ENCODE data around the gene DNAH11.

DNAH11 gene

DNA sequence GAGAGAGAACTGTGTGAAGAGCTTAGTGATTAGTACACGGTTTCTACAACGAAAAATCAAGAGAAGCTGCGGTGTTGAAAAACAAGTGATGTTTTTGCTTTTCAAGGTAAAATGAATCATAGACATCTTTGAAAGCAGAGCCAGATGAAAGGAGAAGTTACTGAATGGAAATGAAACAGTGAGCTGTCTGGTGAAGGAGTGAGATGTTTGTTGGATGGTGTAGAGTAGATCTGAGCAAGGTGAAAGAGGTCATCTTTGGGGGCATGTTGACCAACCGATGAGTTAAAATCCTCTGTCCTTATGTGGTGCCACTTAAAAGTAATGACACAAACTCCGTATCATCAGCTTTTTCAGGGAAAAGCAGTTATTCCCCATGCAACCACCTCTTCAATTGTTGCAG lies 225.4 kb downstream of the DNAH11 start:
- Histone ChIP-seq H3K9me3 (ENCODE audit: control insufficient read depth, low read length) (no peaks in the 10 kb centered on the region), H3K27me3 (ENCODE audit: control insufficient read depth, insufficient read depth, low read length) (no peaks in the 10 kb centered on the region), H3K9ac (ENCODE audit: low read length) (no peak overlapping the region), H3K36me3 (ENCODE audit: control insufficient read depth, insufficient read depth, low read length) (no peaks in the 10 kb centered on the region), H3K4me1 (ENCODE audit: control insufficient read depth, insufficient read depth, low read length) (no peaks in the 10 kb centered on the region), H3K4me3 (ENCODE audit: low read length) (no peak overlapping the region)

DNA sequence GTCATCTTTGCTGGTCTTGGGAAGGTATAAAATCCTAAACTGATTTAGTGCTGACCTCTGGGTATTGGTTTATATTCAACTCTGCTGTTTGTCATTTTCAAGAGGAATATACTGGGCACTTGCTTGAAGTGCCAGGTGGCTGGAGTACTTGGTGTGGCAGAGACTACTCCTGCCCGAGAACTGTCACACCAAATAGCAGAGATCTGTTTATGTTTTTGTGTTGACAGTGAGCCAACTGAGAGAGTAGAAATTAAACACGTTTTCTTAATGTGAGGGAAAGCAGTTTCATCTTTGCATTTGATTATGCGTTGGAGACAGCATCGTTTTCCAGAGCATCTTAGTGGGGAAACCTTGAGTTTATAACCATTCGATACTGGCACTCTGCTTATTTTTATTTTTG lies 228.4 kb downstream of the DNAH11 start:
- Histone ChIP-seq H3K4me3 (ENCODE audit: low read length) (no peak overlapping the region), H3K9ac (ENCODE audit: low read length) (no peak overlapping the region), H3K9me3 (ENCODE audit: control insufficient read depth, low read length) (no peaks in the 10 kb centered on the region), H3K4me1 (ENCODE audit: control insufficient read depth, insufficient read depth, low read length) (no peaks in the 10 kb centered on the region), H3K27me3 (ENCODE audit: control insufficient read depth, insufficient read depth, low read length) (no peaks in the 10 kb centered on the region), H3K36me3 (ENCODE audit: control insufficient read depth, insufficient read depth, low read length) (no peaks in the 10 kb centered on the region)

DNA sequence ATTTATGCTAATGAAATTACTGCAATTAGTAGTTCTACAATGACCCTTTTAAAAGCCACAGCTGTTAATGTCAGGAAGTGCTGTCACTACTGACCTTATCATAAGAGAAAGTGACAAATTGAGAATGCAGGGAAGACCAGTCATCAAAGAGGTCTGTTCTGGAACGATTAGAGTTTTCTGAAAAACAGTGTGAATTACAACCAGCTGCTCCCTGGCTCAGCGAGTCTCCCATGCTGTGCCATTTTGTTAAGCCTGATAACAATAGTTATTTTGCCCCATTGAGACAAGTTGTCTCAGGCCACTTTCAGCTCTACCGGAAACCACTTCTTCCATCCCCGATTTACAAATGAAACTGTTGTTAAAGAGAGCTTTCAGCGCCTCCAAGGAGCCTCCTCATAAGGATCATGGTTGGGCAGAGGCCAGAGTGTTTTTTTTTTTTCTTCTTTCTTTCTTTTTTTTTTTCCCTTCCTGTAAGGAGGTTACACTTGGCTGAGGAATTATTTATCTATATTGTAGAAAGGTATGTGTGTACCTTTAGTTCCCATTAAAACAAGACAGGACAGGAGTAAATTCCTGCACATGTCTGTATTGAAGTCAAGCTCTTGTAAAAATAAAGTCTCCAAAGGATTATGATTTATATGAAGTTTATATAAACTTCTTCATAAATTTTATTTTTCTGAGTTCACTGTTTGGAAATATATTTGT lies 229.2 kb downstream of the DNAH11 start:
- no peaks in the 10 kb centered on the region for H3K4me1 ChIP-seq (ENCODE audit: control insufficient read depth, insufficient read depth, low read length)
- no peaks in the 10 kb centered on the region for H3K27me3 ChIP-seq (ENCODE audit: control insufficient read depth, insufficient read depth, low read length)
- no peak overlapping the region for H3K4me3 ChIP-seq (ENCODE audit: low read length)
- H3K36me3 ChIP-seq (ENCODE audit: control insufficient read depth, insufficient read depth, low read length), result no peaks in the 10 kb centered on the region
- no peak overlapping the region for H3K9ac ChIP-seq (ENCODE audit: low read length)
- no peaks in the 10 kb centered on the region for H3K9me3 ChIP-seq (ENCODE audit: control insufficient read depth, low read length)

DNA sequence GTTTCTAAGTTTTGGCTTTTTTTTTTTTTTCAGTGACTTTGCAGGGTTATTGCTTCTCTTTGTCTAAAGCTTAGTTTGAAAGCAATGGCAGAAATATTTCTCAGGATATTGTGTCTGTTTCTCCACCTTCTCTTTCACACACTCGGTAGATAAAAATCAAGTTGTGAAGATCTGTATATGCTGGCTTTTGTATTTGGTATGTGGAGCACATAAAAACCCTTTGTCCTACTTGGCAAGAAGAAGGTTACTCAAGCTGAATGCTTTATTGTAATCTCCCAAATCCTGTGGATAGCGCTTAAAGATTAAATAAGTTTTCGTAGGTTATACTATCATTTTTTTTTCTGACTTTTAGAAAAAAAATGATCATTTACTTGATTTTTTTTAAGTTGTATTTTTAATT lies 230.5 kb downstream of the DNAH11 start:
- Histone ChIP-seq H3K4me1 (ENCODE audit: control insufficient read depth, insufficient read depth, low read length) (no peaks in the 10 kb centered on the region), H3K36me3 (ENCODE audit: control insufficient read depth, insufficient read depth, low read length) (no peaks in the 10 kb centered on the region), H3K4me3 (ENCODE audit: low read length) (no peak overlapping the region), H3K27me3 (ENCODE audit: control insufficient read depth, insufficient read depth, low read length) (no peaks in the 10 kb centered on the region), H3K9ac (ENCODE audit: low read length) (no peak overlapping the region), H3K9me3 (ENCODE audit: control insufficient read depth, low read length) (no peaks in the 10 kb centered on the region)

DNA sequence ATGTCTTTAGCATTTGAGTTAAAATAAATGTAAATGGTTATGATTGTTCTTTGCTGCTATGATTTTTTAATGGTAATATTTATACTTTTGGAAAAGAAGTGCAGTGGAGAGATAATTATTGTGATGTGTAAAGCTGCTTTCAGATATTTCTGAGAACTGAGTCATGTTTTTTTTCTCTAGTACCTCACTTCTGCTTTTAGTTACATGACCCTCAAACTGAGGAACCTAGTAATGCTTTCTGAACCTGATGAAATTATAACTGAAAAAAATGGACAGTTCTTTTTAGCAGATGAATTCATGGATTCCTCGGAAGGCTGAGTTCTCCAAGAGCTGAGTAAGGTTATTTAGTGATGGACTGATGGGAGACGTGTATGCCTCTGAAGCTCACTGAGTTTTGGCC lies 235.1 kb downstream of the DNAH11 start:
- H3K9me3 ChIP-seq (ENCODE audit: control insufficient read depth, low read length), result no peaks in the 10 kb centered on the region
- no peaks in the 10 kb centered on the region for H3K4me1 ChIP-seq (ENCODE audit: control insufficient read depth, insufficient read depth, low read length)
- H3K9ac ChIP-seq (ENCODE audit: low read length), result no peak overlapping the region
- H3K27me3 ChIP-seq (ENCODE audit: control insufficient read depth, insufficient read depth, low read length), result no peaks in the 10 kb centered on the region
- no peaks in the 10 kb centered on the region for H3K36me3 ChIP-seq (ENCODE audit: control insufficient read depth, insufficient read depth, low read length)
- no peak overlapping the region for H3K4me3 ChIP-seq (ENCODE audit: low read length)

DNA sequence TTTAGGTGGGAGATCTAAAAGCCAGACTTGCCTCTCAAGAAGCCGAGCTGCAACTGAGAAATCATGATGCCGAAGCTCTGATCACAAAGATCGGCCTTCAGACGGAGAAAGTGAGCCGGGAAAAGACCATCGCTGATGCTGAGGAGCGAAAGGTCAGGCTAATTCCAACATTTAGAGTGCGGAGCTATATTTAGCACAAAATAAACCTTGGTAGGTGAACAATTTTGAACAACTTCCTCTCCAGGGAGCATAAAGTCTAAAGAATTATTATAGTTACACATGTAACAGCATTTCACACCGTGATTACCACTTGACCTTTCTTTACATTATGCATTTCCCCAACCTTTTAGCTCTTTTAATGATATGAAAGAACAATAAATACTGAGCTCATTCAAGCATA lies 236.1 kb downstream of the DNAH11 start:
- Histone ChIP-seq H3K36me3 (ENCODE audit: control insufficient read depth, insufficient read depth, low read length) (no peaks in the 10 kb centered on the region), H3K27me3 (ENCODE audit: control insufficient read depth, insufficient read depth, low read length) (no peaks in the 10 kb centered on the region), H3K9me3 (ENCODE audit: control insufficient read depth, low read length) (no peaks in the 10 kb centered on the region), H3K9ac (ENCODE audit: low read length) (no peak overlapping the region), H3K4me3 (ENCODE audit: low read length) (no peak overlapping the region), H3K4me1 (ENCODE audit: control insufficient read depth, insufficient read depth, low read length) (no peaks in the 10 kb centered on the region)

DNA sequence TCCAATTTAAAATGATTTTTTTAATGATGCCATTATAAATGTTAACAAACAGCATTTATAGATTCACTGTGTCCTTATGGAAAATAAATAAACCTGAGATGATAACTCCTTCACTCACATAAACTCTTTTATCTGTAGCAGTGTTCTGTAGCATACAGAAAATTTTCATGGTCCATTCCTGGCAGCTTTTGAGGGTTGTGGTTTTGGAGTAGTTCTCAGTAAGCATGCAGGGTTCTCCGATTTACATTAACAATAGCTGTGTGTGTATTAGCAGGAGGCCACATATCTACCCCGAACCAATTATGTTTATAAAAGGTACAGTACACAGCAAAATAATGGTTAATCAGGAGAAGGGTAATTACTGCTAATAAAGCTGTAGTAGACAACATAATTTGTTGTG lies 240.2 kb downstream of the DNAH11 start:
- H3K4me3 ChIP-seq (ENCODE audit: low read length), result no peak overlapping the region
- H3K27me3 ChIP-seq (ENCODE audit: control insufficient read depth, insufficient read depth, low read length), result no peaks in the 10 kb centered on the region
- H3K36me3 ChIP-seq (ENCODE audit: control insufficient read depth, insufficient read depth, low read length), result no peaks in the 10 kb centered on the region
- no peaks in the 10 kb centered on the region for H3K9me3 ChIP-seq (ENCODE audit: control insufficient read depth, low read length)
- H3K4me1 ChIP-seq (ENCODE audit: control insufficient read depth, insufficient read depth, low read length), result no peaks in the 10 kb centered on the region
- no peak overlapping the region for H3K9ac ChIP-seq (ENCODE audit: low read length)

DNA sequence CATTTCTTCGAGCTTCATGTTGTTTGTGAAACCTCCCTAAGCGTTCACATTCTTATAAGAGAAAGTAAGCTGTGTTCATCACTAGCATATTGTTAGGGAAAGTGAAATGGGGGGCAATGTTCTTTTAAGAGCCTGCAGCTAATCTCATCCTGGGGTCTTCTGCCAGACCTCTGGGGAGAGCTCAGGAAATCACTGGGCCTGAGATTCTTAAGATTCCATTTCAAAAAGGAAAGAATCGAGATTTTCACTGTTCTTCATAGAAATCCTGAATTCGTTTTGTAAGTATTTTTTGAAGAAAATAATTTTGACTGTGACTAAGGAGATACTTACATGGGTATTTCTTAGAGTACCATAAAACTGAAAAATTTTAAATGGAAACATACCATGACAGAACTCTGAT lies 242.2 kb downstream of the DNAH11 start:
- H3K4me1 ChIP-seq (ENCODE audit: control insufficient read depth, insufficient read depth, low read length), result no peaks in the 10 kb centered on the region
- H3K4me3 ChIP-seq (ENCODE audit: low read length), result no peak overlapping the region
- no peaks in the 10 kb centered on the region for H3K36me3 ChIP-seq (ENCODE audit: control insufficient read depth, insufficient read depth, low read length)

DNA sequence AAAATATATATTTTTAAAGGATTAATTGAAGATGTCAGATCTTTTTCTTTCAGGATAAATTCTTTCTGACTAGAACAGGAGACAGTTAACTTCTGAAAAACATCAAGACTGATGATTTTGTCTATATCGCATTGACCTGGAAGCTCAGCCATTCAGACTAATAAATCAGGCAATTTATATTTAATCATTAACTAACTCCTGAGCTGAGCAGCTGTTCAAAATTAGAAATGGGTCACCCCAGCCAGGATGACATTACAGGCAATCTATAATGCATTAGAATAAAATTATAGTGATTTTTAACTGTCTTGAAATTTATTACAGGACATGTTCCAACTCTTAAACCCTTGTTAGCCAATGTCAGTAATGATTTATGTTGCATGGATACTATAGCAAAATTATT lies 263.0 kb downstream of the DNAH11 start:
- no peaks in the 10 kb centered on the region for H3K27me3 ChIP-seq (ENCODE audit: control insufficient read depth, insufficient read depth, low read length)
- H3K9ac ChIP-seq (ENCODE audit: low read length), result no peak overlapping the region
- no peaks in the 10 kb centered on the region for H3K4me1 ChIP-seq (ENCODE audit: control insufficient read depth, insufficient read depth, low read length)
- no peaks in the 10 kb centered on the region for H3K9me3 ChIP-seq (ENCODE audit: control insufficient read depth, low read length)
- H3K4me3 ChIP-seq (ENCODE audit: low read length), result no peak overlapping the region
- H3K36me3 ChIP-seq (ENCODE audit: control insufficient read depth, insufficient read depth, low read length), result no peaks in the 10 kb centered on the region

More for the DNA sequence above, 242.2 kb downstream of the DNAH11 start:
- Histone ChIP-seq H3K9me3 (ENCODE audit: control insufficient read depth, low read length) (no peaks in the 10 kb centered on the region), H3K9ac (ENCODE audit: low read length) (no peak overlapping the region), H3K27me3 (ENCODE audit: control insufficient read depth, insufficient read depth, low read length) (no peaks in the 10 kb centered on the region)

DNA sequence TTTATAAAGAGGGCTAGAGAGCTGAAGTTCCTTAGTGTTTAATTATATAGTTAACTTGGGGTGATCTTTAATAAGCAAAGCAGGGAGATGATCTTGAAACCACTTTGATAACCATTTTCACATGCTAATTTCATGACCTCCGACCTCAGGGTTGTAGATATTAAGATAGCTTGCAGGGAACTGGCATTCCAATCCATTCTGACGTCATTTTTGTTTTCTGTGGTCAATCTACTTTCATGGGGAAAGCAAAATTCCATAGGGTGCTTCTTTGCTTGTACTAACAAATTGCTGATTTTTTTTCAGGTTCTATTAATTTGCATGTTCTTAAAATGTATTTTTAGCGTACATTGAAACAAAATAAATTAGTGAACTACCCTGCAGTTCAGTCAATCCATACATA lies 263.5 kb downstream of the DNAH11 start:
- no peaks in the 10 kb centered on the region for H3K36me3 ChIP-seq (ENCODE audit: control insufficient read depth, insufficient read depth, low read length)
- no peaks in the 10 kb centered on the region for H3K9me3 ChIP-seq (ENCODE audit: control insufficient read depth, low read length)

DNA sequence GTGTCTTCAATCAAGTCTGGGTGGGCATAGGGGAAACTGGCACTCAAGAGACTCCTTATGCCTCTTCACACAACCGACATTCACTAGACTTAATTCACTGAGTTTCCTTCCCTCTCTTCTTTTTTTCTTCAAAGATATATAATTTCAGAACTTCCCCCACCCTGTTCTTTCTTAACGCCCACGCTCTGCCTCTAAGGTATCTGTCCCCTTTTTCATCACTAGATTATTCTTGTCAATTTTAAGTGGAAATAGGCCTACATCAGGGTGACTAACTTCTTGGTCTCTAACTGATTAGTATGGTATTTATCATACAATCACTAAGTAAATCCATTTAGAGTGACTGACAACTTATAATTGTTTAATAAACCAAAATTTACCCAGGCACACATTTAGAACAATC lies 276.2 kb downstream of the DNAH11 start:
- no peaks in the 10 kb centered on the region for H3K9me3 ChIP-seq (ENCODE audit: control insufficient read depth, low read length)
- no peaks in the 10 kb centered on the region for H3K4me1 ChIP-seq (ENCODE audit: control insufficient read depth, insufficient read depth, low read length)
- no peak overlapping the region for H3K9ac ChIP-seq (ENCODE audit: low read length)
- H3K27me3 ChIP-seq (ENCODE audit: control insufficient read depth, insufficient read depth, low read length), result no peaks in the 10 kb centered on the region
- H3K36me3 ChIP-seq (ENCODE audit: control insufficient read depth, insufficient read depth, low read length), result no peaks in the 10 kb centered on the region
- H3K4me3 ChIP-seq (ENCODE audit: low read length), result no peak overlapping the region

More for the DNA sequence above, 263.5 kb downstream of the DNAH11 start:
- H3K4me3 ChIP-seq (ENCODE audit: low read length), result no peak overlapping the region
- H3K27me3 ChIP-seq (ENCODE audit: control insufficient read depth, insufficient read depth, low read length), result no peaks in the 10 kb centered on the region
- H3K4me1 ChIP-seq (ENCODE audit: control insufficient read depth, insufficient read depth, low read length), result no peaks in the 10 kb centered on the region
- H3K9ac ChIP-seq (ENCODE audit: low read length), result no peak overlapping the region

DNA sequence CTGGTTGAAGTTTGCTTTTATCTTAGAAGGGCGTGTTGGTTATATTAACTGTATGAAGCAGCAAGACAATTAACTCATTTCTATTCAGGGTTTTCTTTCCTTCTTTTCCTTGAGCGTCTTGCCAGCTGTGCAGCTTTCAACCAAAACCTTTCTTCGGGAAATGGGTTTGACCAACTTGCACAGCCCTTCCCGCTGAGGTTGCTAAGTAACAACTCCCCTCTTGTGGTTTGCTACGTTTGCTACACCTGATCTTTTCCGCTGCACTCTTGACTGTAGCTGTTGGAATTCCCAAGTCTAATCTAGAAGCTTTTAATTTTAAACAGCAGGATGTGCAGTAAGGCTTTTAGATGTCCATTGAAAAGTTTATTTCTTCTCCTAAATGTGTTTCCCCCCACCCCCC lies 286.0 kb downstream of the DNAH11 start:
- H3K9me3 ChIP-seq (ENCODE audit: control insufficient read depth, low read length), result no peaks in the 10 kb centered on the region
- no peak overlapping the region for H3K9ac ChIP-seq (ENCODE audit: low read length)

DNA sequence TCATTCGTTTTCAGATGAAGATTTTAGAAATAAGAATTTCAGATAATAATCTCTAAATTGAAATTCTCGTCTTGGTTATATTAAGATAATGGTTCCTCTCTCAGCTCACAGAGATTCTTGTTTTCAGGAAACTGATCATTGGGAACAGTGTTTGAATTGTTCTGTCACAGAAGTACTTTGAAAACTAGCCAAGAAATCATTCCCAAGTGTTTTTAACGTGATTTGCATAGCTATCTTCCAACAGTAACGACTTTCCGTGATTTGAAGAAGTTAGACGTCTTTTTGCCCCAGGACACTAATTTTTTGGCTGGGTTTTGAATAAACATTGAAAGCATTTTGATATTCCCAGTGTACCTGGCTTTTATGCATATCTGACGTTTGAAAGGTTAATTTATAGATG lies 286.9 kb downstream of the DNAH11 start:
- no peak overlapping the region for H3K4me3 ChIP-seq (ENCODE audit: low read length)
- H3K9ac ChIP-seq (ENCODE audit: low read length), result no peak overlapping the region
- H3K4me1 ChIP-seq (ENCODE audit: control insufficient read depth, insufficient read depth, low read length), result no peaks in the 10 kb centered on the region
- no peaks in the 10 kb centered on the region for H3K36me3 ChIP-seq (ENCODE audit: control insufficient read depth, insufficient read depth, low read length)
- no peaks in the 10 kb centered on the region for H3K9me3 ChIP-seq (ENCODE audit: control insufficient read depth, low read length)
- H3K27me3 ChIP-seq (ENCODE audit: control insufficient read depth, insufficient read depth, low read length), result no peaks in the 10 kb centered on the region

More for the DNA sequence above, 286.0 kb downstream of the DNAH11 start:
- H3K4me3 ChIP-seq (ENCODE audit: low read length), result no peak overlapping the region
- H3K27me3 ChIP-seq (ENCODE audit: control insufficient read depth, insufficient read depth, low read length), result no peaks in the 10 kb centered on the region
- no peaks in the 10 kb centered on the region for H3K36me3 ChIP-seq (ENCODE audit: control insufficient read depth, insufficient read depth, low read length)
- H3K4me1 ChIP-seq (ENCODE audit: control insufficient read depth, insufficient read depth, low read length), result no peaks in the 10 kb centered on the region
